Measurements from ENCODE around the gene FBXL20. TPM values are rescaled to one million over a fixed set of nuclear protein-coding genes. Genes with fewer than 3 reads are reported as not detected.

Gene FBXL20
- total and polyA plus RNA-seq, 9 of the 15 experiments (the other 6 are each of a cell fraction or from before 2014, with no cell fraction given): 1.8 to 15.1 (median 5.6) TPM

DNA sequence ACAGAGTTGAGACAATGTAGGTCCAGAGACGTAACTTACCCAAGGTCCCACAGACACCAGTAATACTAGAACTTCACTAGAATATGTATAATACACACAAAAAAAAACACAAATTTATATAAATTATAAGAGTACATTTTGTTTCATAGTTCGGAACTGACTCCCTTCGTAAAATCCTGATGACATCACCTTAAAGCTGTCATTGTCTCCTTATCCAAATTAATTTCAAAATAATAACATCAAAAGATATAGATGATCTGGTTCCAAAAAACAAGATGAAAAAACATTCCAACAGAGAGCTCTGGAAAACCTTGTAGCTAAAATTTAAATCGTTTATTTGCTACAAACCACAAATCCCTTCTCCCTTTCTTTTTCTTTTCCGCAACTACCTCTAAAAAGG lies 10.0 kb downstream of the FBXL20 start:
- TF ChIP-seq EHMT2 (IDR thresholded peaks at IDR 0.05) (no peak), NONO (IDR thresholded peaks at IDR 0.05; ENCODE audit: low read depth in 2 of 2, low read length in 1 of 2) (no peak), ZNF316 (IDR thresholded peaks at IDR 0.05) (no peak), ADNP (tag; IDR thresholded peaks at IDR 0.05) (no peak), MTA3 (IDR thresholded peaks at IDR 0.05; ENCODE audit: borderline replicate concordance) (no peak), ASH1L (IDR thresholded peaks at IDR 0.05; ENCODE audit: borderline replicate concordance, low read depth, partially characterized antibody) (no peak), DMBX1 (CRISPR knock-in tag; IDR thresholded peaks at IDR 0.05; ENCODE audit: borderline replicate concordance) (no peak), HOXB6 (CRISPR knock-in tag; IDR thresholded peaks at IDR 0.05; ENCODE audit: borderline replicate concordance) (no peak), ZNF507 (tag; conservative IDR thresholded peaks at IDR 0.05) (no peak)
- TF ChIP-seq, protein P1, sequence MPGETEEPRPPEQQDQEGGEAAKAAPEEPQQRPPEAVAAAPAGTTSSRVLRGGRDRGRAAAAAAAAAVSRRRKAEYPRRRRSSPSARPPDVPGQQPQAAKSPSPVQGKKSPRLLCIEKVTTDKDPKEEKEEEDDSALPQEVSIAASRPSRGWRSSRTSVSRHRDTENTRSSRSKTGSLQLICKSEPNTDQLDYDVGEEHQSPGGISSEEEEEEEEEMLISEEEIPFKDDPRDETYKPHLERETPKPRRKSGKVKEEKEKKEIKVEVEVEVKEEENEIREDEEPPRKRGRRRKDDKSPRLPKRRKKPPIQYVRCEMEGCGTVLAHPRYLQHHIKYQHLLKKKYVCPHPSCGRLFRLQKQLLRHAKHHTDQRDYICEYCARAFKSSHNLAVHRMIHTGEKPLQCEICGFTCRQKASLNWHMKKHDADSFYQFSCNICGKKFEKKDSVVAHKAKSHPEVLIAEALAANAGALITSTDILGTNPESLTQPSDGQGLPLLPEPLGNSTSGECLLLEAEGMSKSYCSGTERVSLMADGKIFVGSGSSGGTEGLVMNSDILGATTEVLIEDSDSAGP (CRISPR knock-in tag; IDR thresholded peaks at IDR 0.05): no peak
- TF ChIP-seq, protein P2, sequence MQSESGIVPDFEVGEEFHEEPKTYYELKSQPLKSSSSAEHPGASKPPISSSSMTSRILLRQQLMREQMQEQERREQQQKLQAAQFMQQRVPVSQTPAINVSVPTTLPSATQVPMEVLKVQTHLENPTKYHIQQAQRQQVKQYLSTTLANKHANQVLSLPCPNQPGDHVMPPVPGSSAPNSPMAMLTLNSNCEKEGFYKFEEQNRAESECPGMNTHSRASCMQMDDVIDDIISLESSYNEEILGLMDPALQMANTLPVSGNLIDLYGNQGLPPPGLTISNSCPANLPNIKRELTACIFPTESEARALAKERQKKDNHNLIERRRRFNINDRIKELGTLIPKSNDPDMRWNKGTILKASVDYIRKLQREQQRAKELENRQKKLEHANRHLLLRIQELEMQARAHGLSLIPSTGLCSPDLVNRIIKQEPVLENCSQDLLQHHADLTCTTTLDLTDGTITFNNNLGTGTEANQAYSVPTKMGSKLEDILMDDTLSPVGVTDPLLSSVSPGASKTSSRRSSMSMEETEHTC (IDR thresholded peaks at IDR 0.05): no peak
- no peak overlapping the region for H3K27ac ChIP-seq (ENCODE audit: extremely low read depth, low read depth, low read length)
- H3K27me3 ChIP-seq (ENCODE audit: control insufficient read depth in 2 of 2, insufficient read depth in 2 of 2, low read length in 2 of 2): no peaks in the 10 kb centered on the region
- H3K4me3 ChIP-seq: no peak overlapping the region
- no peaks in the 10 kb centered on the region for H3K9me1 ChIP-seq (ENCODE audit: control insufficient read depth, insufficient read depth, low read length)
- H3K79me2 ChIP-seq (ENCODE audit: control insufficient read depth, insufficient read depth, low read length): peaks cover 29% of the 10 kb centered on the region; the same call in 2 of the 3 replicates
- H3K9me3 ChIP-seq (replicated peaks; ENCODE audit: control insufficient read depth, insufficient read depth, low read depth, low read length): no peaks in the 10 kb centered on the region
- FAIRE-seq (no peak), DNase-seq (ENCODE audit: extremely low read depth in 1 of 4, low spot score in 3 of 4) (no peak), ATAC-seq (no peak)
- intact Hi-C loops (cut with micrococcal nuclease) (no loop called here), in situ Hi-C loops (cut with MboI) (no loop called here)
- CTCF ChIA-PET (ENCODE audit: low intra/inter-chr PET ratio): no interaction called here
- no peak overlapping the region for H3K4me2 ChIP-seq (ENCODE audit: insufficient read depth, low read length)
- WGBS (ENCODE audit: insufficient coverage, low coverage, missing lambda C conversion rate): 78% methylated on average over 4 of the region's 5 CpGs
- H3K9ac ChIP-seq (ENCODE audit: insufficient read depth in 1 of 2, low read depth in 2 of 2, low read length in 2 of 2): no peak overlapping the region
- POLR2A ChIA-PET: interaction anchor here (1.0 to 3.2 kb wide), 2 partner anchors 11 to 12 kb away, joined by 4 to 9 read pairs; partner anchors contain the start of gene FBXL20
- BruUV-seq (replicated peaks): no TSS peak
- no peaks in the 10 kb centered on the region; the same call in 1 of the 2 replicates for H4K20me1 ChIP-seq (replicated peaks; ENCODE audit: control insufficient read depth, insufficient read depth, low read length)
- H3K4me1 ChIP-seq (replicated peaks in 1 of 2; ENCODE audit: control insufficient read depth in 2 of 2, insufficient read depth in 2 of 2, low read length in 2 of 2): no peaks in the 10 kb centered on the region
- no peak overlapping the region for H2AFZ ChIP-seq (ENCODE audit: low read depth, low read length)
- H3K36me3 ChIP-seq (ENCODE audit: control insufficient read depth, insufficient read depth, low read length): 0 out of 3 replicates have a peak, but pooled peaks cover 3% of the 10 kb centered on the region
